Activated T-cell treated with anti-CD3 and anti-CD28 coated beads, Interleukin-2, amount 50 U/mL, for 4 hours (primary cell): Measurements from ENCODE around the gene B3GNT4. TPM values are rescaled to one million over a fixed set of nuclear protein-coding genes. Genes with fewer than 3 reads are reported as not detected.
"Not testable (repeated sequence)": the region's sequence is repeated elsewhere in the genome, so short reads cannot be mapped to it uniquely, and the experiment has no call there.

Experiments used
- ATAC-seq, 2 donors: fragments of 200-7000 bp; cut with Tn5 transposase; one replicate each; pipeline ENCODE4 v1.10.0; 2021
- DNase-seq: peaks from one replicate; pipeline ENCODE4 v3.0.0-alpha.2; 2020
- H3K27me3 Mint-ChIP-seq: one replicate; pipeline ENCODE4 v1.8.0; 2021; ENCODE audit warnings: low read depth, mixed read lengths
- H3K36me3 Mint-ChIP-seq: one replicate; pipeline ENCODE4 v1.8.0; 2022; ENCODE audit warnings: mixed read lengths; ENCODE audit not compliant: insufficient read depth
- H3K4me1 Mint-ChIP-seq: one replicate; pipeline ENCODE4 v1.8.0; 2021; ENCODE audit warnings: low read depth, mixed read lengths
- H3K4me3 Mint-ChIP-seq: one replicate; pipeline ENCODE4 v1.8.0; 2021; ENCODE audit warnings: mild to moderate bottlenecking, moderate library complexity, mixed read lengths
- H3K9me3 Mint-ChIP-seq: one replicate; pipeline ENCODE4 v1.8.0; 2021; ENCODE audit warnings: mixed read lengths
- total RNA-seq, 3 donors: library from RNA; stranded (reverse); gene quantifications; one replicate each; pipeline ENCODE4 v1.2.1, GENCODE V29; 2021

B3GNT4 gene
- total RNA-seq, 3 donors from 2014 or later, result 0.16 to 0.43 (median 0.19) TPM

DNA sequence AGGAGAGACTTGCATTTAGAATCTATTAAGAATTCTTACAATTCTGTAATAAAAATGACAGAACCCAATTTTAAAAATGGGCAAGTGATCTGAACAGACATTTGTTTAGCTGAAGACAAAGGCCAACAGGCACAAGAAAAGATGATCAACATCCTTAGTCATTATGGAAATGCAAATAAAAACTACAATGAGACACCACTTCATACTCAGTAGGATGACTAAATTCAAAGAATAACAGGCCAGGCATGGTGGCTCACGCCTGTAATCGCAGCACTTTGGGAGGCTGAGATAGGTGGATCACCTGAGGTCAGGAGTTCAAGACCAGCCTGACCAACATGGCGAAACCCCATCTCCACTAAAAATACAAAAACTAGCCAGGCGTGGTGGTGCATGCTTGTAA, 55.0 kb downstream of the B3GNT4 start:
- H3K9me3 Mint-ChIP-seq, H3K27me3 Mint-ChIP-seq, DNase-seq, ATAC-seq, H3K4me1 Mint-ChIP-seq, H3K4me3 Mint-ChIP-seq: not testable (repeated sequence)
- H3K36me3 Mint-ChIP-seq, result peaks cover 28% of the 10 kb centered on the region

Other genes starting within 250 kb of the B3GNT4 start
- 10 to 100 TPM in 1 of 3 donors, 1 to 10 TPM in 2; 8.9 to 10.6 (median 9.0) TPM for gene BCL7A, start 181.8 kb upstream of the B3GNT4 start, total RNA-seq
- 10 to 100 TPM; 35.9 to 42.3 (median 37.9) TPM for gene MLXIP, start 125.0 kb upstream of the B3GNT4 start, total RNA-seq
- gene IL31, start 29.5 kb upstream of the B3GNT4 start, total RNA-seq, result 10 to 100 TPM in 1 of 3 donors, 1 to 10 TPM in 2; 3.1 to 31.4 (median 5.3) TPM
- under 1 TPM in 1 of 3 donors, not detected in 2; 0.28 TPM for gene LRRC43, start 20.6 kb upstream of the B3GNT4 start, total RNA-seq
- gene DIABLO, start 22.3 kb downstream of the B3GNT4 start, total RNA-seq, result 10 to 100 TPM; 66.4 to 75.3 (median 72.5) TPM
- gene VPS33A, start 62.8 kb downstream of the B3GNT4 start, total RNA-seq, result 10 to 100 TPM; 31.4 to 35.6 (median 32.3) TPM
- gene CLIP1, start 219.0 kb downstream of the B3GNT4 start, total RNA-seq, result 10 to 100 TPM; 52.6 to 61.1 (median 53.1) TPM